SK-N-SH (cell line): ENCODE results near the gene ZNF8. TPM values are rescaled to one million over a fixed set of nuclear protein-coding genes. Genes with fewer than 3 reads are reported as not detected.

Source experiments
- CTCF ChIA-PET: fragments of 300-600, 350-600 bp; formaldehyde crosslinking; extraction: SDS; loops from one replicate; lab custom pipeline; 2021; lab: Yijun Ruan, JAX
- POLR2A ChIA-PET: fragments of 350-600 bp; sonication (Branson Sonifier 250); formaldehyde crosslinking; extraction: SDS; loops from one replicate; lab custom pipeline; 2020; ENCODE audit warnings: antibody characterized with exemption, inconsistent platforms; lab: Yijun Ruan, JAX
- DNase-seq: peaks from one replicate; pipeline ENCODE4 v3.0.0; 2012
- H2AFZ ChIP-seq: fragments of 200-600 bp; sonication (generic); 2 replicates; pipeline ENCODE4 v1.8.1; 2016; ENCODE audit warnings: antibody characterized with exemption, mild to moderate bottlenecking, low read depth
- H3F3A ChIP-seq: fragments of 200-600 bp; sonication (generic); replicated peaks from 2 replicates; pipeline ENCODE3; 2016; ENCODE audit warnings: antibody characterized with exemption, mild to moderate bottlenecking; ENCODE audit not compliant: insufficient read depth
- H3K27ac ChIP-seq, 2 experiments: fragments of 200-500 bp in 1 of 2; fragments of 200-600 bp in 1 of 2; sonication (Bioruptor generic) in 1 of 2; sonication (generic), shearing (Covaris generic) in 1 of 2; 2 replicates each; pipeline versions ENCODE4 v1.5.1 to v1.6.1; 2014 to 2016; ENCODE audit warnings: low read depth in 2 of 2, inconsistent platforms in 1 of 2, low read length in 1 of 2, mild to moderate bottlenecking in 1 of 2, mixed read lengths in 1 of 2
- H3K27me3 ChIP-seq: fragments of 200-600 bp; sonication (generic), shearing (Covaris generic); 2 replicates; pipeline ENCODE4 v1.6.1; 2016; ENCODE audit warnings: mixed run types; ENCODE audit not compliant: insufficient read depth
- H3K36me3 ChIP-seq, 2 experiments: fragments of 200-500 bp in 1 of 2; fragments of 200-600 bp in 1 of 2; sonication (Bioruptor generic) in 1 of 2; sonication (generic) in 1 of 2; replicated peaks in 1 of 2; 2 replicates each; pipeline versions ENCODE3 to v1.5.1; 2014 to 2016; ENCODE audit warnings: low read length in 1 of 2, mild to moderate bottlenecking in 1 of 2; ENCODE audit not compliant: insufficient read depth in 2 of 2, control insufficient read depth in 1 of 2
- H3K4me1 ChIP-seq, 2 experiments: fragments of 200-500 bp in 1 of 2; fragments of 200-600 bp in 1 of 2; sonication (Bioruptor generic) in 1 of 2; sonication (generic), shearing (Covaris generic) in 1 of 2; 2 replicates each; pipeline versions ENCODE4 v1.5.1 to v1.6.1; 2014 to 2016; ENCODE audit warnings: low read depth in 1 of 2, low read length in 1 of 2, mixed run types in 1 of 2; ENCODE audit not compliant: insufficient read depth in 2 of 2, control insufficient read depth in 1 of 2
- H3K4me2 ChIP-seq: fragments of 200-600 bp; sonication (generic), shearing (Covaris generic); 2 replicates; pipeline ENCODE4 v1.6.1; 2017; ENCODE audit warnings: mixed run types
- H3K4me3 ChIP-seq, 2 experiments: fragments of 200-500 bp in 1 of 2; fragments of 200-600 bp in 1 of 2; sonication (Bioruptor generic) in 1 of 2; sonication (generic), shearing (Covaris generic) in 1 of 2; 2 replicates each; pipeline versions ENCODE4 v1.5.1 to v1.8.1; 2014 to 2016; ENCODE audit warnings: low read depth in 2 of 2, inconsistent platforms in 1 of 2, low read length in 1 of 2, mild to moderate bottlenecking in 1 of 2, mixed read lengths in 1 of 2, moderate library complexity in 1 of 2
- H3K79me2 ChIP-seq: fragments of 200-600 bp; sonication (generic); 2 replicates; pipeline ENCODE4 v1.8.1; 2017; ENCODE audit warnings: mild to moderate bottlenecking; ENCODE audit not compliant: insufficient read depth
- H3K9ac ChIP-seq: fragments of 200-600 bp; sonication (generic); 2 replicates; pipeline ENCODE4 v1.6.1; 2017; ENCODE audit warnings: mixed run types
- H3K9me2 ChIP-seq: fragments of 200-600 bp; sonication (generic); 2 replicates; pipeline ENCODE4 v1.6.1; 2017; ENCODE audit warnings: mixed run types
- H3K9me3 ChIP-seq: fragments of 200-600 bp; sonication (generic); 2 replicates; pipeline ENCODE4 v1.6.1; 2017; ENCODE audit warnings: mixed run types, mild to moderate bottlenecking, moderate library complexity
- H4K20me1 ChIP-seq: fragments of 200-600 bp; sonication (generic); 2 replicates; pipeline ENCODE4 v1.6.1; 2017; ENCODE audit warnings: mild to moderate bottlenecking, mixed run types; ENCODE audit not compliant: insufficient read depth
- CTCF ChIP-seq: fragments of 200-600 bp; sonication (generic); IDR thresholded peaks from 2 replicates; pipeline ENCODE4 v1.6.1; 2017; ENCODE audit warnings: antibody characterized with exemption, mild to moderate bottlenecking, moderate library complexity
- ELF1 ChIP-seq: IDR thresholded peaks from 2 replicates; pipeline ENCODE4 v1.4.0; 2012
- FOSL2 ChIP-seq: IDR thresholded peaks from 2 replicates; pipeline ENCODE4 v1.4.0; 2012; ENCODE audit warnings: low read depth, mild to moderate bottlenecking, moderate library complexity, borderline replicate concordance
- FOXM1 ChIP-seq: IDR thresholded peaks from 2 replicates; pipeline ENCODE4 v1.4.0; 2012; ENCODE audit warnings: low read depth, mild to moderate bottlenecking
- GABPA ChIP-seq: IDR thresholded peaks from 2 replicates; pipeline ENCODE4 v1.4.0; 2012; ENCODE audit warnings: low read depth, mild to moderate bottlenecking
- GATA2 ChIP-seq: sonication (generic); formaldehyde crosslinking; IDR thresholded peaks from 2 replicates; pipeline ENCODE4 v1.5.0; 2020; ENCODE audit warnings: mild to moderate bottlenecking, missing genetic modification reagents
- JUND ChIP-seq: IDR thresholded peaks from 2 replicates; pipeline ENCODE4 v1.4.0; 2012
- NRF1 ChIP-seq: IDR thresholded peaks from 2 replicates; pipeline ENCODE4 v1.6.1; 2012; ENCODE audit warnings: low read depth, mild to moderate bottlenecking, low read length
- PBX3 ChIP-seq: IDR thresholded peaks from 2 replicates; pipeline ENCODE4; 2012
- SIN3A ChIP-seq: IDR thresholded peaks from 2 replicates; pipeline ENCODE4 v1.6.1; 2012; ENCODE audit warnings: low read depth, mild to moderate bottlenecking, low read length, moderate library complexity, borderline replicate concordance
- SMC3 ChIP-seq: IDR thresholded peaks from 2 replicates; pipeline ENCODE4 v1.6.1; 2012; ENCODE audit warnings: low read depth, low read length, improper control_type of control experiment
- TAF1 ChIP-seq: IDR thresholded peaks from 2 replicates; pipeline ENCODE4 v1.6.1; 2012; ENCODE audit warnings: low read depth, mild to moderate bottlenecking, low read length, moderate library complexity, borderline replicate concordance
- TCF12 ChIP-seq: IDR thresholded peaks from 2 replicates; pipeline ENCODE4 v1.4.0; 2012
- TEAD4 ChIP-seq: IDR thresholded peaks from 2 replicates; pipeline ENCODE4 v1.4.0; 2012; ENCODE audit warnings: mild to moderate bottlenecking, borderline replicate concordance; ENCODE audit not compliant: insufficient read depth
- USF2 ChIP-seq: fragments of 150-350 bp; IDR thresholded peaks from 2 replicates; pipeline ENCODE4 v1.6.1; 2017; ENCODE audit warnings: antibody characterized with exemption, low read length, low read depth, borderline replicate concordance
- ZBTB33 ChIP-seq: IDR thresholded peaks from 2 replicates; pipeline ENCODE4 v1.4.0; 2012; ENCODE audit warnings: low read depth, borderline replicate concordance
- WGBS: methylation state at CpG from one replicate; pipeline ENCODE4 v1.1.6; 2017; ENCODE audit warnings: low lambda C conversion rate; 5-methylcytosine and 5-hydroxymethylcytosine counted together
- polyA plus RNA-seq, 3 experiments: library from polyadenylated mRNA; depleted of rRNA; stranded (reverse); fragments of >200 nt; gene quantifications; 2 replicates each; pipeline ENCODE4 v1.2.3, GENCODE V29; 2012

The ZNF8 gene
- polyA plus RNA-seq, 1 of the 3 experiments (the other 2 are of a cell fraction) = 1.4 TPM

- CTCF ChIA-PET = no interaction called here
- H3K9me2 ChIP-seq = no peaks in the 10 kb centered on the region
These were observed 16.1 kb downstream of the ZNF8 start for GRCh38 chr19:58294743-58295374.

More at GRCh38 chr19:58294743-58295374, 16.1 kb downstream of the ZNF8 start:
- Histone ChIP-seq H3K9me3 (peaks cover 7% of the 10 kb centered on the region; the same call in 1 of the 2 replicates), H3F3A (no peaks in the 10 kb centered on the region), H3K36me3 (peaks cover 42 to 81% of the 10 kb centered on the region in 2 experiments), H3K4me3 (no peak overlapping the region; a peak in 1 of 4 replicates), H3K27me3 (no peaks in the 10 kb centered on the region), H3K27ac (no peak overlapping the region), H2AFZ (no peak overlapping the region), H3K79me2 (peaks cover 20% of the 10 kb centered on the region; the same call in 1 of the 2 replicates), H3K9ac (no peak overlapping the region), H4K20me1 (no peaks in the 10 kb centered on the region), H3K4me2 (no peak overlapping the region), H3K4me1 (no peaks in the 10 kb centered on the region)
- no peak for DNase-seq
- POLR2A ChIA-PET = no interaction called here
- no peak for TF ChIP-seq CTCF
- no peak for TF ChIP-seq SIN3A
- no peak for TF ChIP-seq GATA2 (CRISPR knock-in tag)
- TF ChIP-seq PBX3 = no peak
- no peak for TF ChIP-seq FOXM1
- TF ChIP-seq ZBTB33 = no peak
- no peak for TF ChIP-seq SMC3
- TF ChIP-seq ELF1 = no peak
- no peak for TF ChIP-seq TAF1
- no peak for TF ChIP-seq FOSL2
- no peak for TF ChIP-seq USF2
- TF ChIP-seq GABPA = no peak
- TF ChIP-seq JUND = no peak
- TF ChIP-seq TEAD4 = no peak
- TF ChIP-seq NRF1 = no peak
- TF ChIP-seq TCF12 = no peak
- 98% methylated on average over 15 of the region's 22 CpGs for WGBS
